ENCODE results near the gene ASB1. TPM values are rescaled to one million over a fixed set of nuclear protein-coding genes. Genes with fewer than 3 reads are reported as not detected.

The ASB1 gene
- polyA plus RNA-seq, 1 donor from 2014 or later: 30.1 TPM

- peak overlapping the region in 2 of 3 donors; percentile 1 to 83 for H3K27ac Mint-ChIP-seq
- H3K4me1 Mint-ChIP-seq: peaks cover 24 to 26% (median 24%) of the 10 kb centered on the region in 3 donors
- no peaks in the 10 kb centered on the region for H3K27me3 Mint-ChIP-seq
- H3K4me3 Mint-ChIP-seq: peak overlapping the region in 3 of 4 donors; percentile 29 to 93 (median 59)
- H3K36me3 Mint-ChIP-seq: peaks cover 7% of the 10 kb centered on the region
- H3K9me3 Mint-ChIP-seq: peaks cover 0 to 3% (median 0%) of the 10 kb centered on the region in 3 donors
Measured at GRCh38 chr2:238425505-238425978, 1.2 kb upstream of the ASB1 start.

DNA sequence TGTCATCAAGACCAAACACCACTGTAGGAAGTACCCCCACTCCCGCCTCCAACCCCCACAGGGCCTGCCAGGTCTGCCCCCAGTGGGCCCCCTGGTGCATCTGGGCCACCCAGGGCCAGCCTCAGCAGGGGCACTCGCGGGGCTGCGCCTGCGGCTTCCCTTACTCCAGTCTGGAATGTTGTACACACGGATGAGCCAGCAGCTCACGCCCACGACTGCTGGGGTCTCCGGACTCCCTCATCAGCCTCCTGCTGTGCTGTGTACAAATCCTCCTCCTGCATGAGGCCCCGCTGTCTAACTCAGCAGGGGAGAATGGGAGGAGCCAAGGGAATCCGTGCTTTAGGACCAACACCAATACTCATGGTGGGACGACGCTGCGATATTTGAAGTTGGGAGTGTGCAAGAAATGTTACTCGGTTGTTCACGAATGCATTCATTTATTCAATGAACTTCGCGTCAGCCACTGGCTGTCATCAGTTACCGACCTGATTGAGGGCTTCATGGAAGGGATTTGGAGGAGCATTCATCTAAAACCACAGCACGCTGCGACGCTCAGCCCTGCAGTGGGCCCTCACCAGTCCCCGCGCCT is 654 bp upstream of the ASB1 start:
- peaks cover 25 to 27% (median 26%) of the 10 kb centered on the region in 3 donors for H3K4me1 Mint-ChIP-seq
- no peaks in the 10 kb centered on the region for H3K27me3 Mint-ChIP-seq
- peak overlapping the region; percentile 89 to 96 (median 94) for H3K4me3 Mint-ChIP-seq
- peaks cover 0 to 4% (median 0%) of the 10 kb centered on the region in 3 donors for H3K9me3 Mint-ChIP-seq
- peaks cover 9% of the 10 kb centered on the region for H3K36me3 Mint-ChIP-seq
- H3K27ac Mint-ChIP-seq: peak overlapping the region; percentile 66 to 90 (median 83)

DNA sequence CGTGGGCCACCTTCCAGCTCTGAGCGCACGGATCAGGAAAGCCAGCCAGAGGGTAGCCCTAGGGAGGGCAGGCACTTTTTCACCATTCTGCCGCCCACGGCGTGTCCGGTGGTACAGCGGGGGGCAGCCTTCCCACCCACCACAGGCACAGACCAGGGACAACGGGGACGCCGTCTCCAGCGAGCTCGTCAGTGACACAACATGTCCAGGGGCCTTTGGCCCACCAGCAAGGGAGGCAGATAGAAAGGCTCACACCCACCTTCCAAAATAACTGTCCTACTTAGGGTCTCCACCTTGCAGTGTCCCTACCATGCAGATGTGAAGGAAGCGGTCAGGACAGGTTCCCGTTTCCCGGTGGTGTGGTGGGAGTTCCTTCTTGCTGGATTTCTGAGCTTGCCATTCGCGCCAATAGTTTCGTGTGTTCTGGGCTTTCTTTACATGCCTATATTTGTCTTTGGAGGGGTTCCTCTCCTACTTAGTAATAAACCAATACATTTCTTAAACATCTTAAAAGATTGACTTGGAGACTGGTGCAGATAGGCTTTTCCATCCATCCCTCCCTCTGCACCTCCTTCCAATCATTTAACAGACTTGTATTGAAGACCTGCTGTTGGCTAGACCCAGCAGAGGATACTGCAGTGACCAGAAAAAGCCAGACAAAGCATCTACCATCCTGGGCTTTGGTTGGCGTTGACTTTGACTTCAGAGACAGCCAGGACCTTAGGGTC is 872 bp downstream of the ASB1 start:
- Mint-ChIP-seq H3K4me3 (peak overlapping the region; percentile 89 to 95 (median 94)), H3K36me3 (peaks cover 11% of the 10 kb centered on the region), H3K27me3 (no peaks in the 10 kb centered on the region), H3K9me3 (peaks cover 0 to 4% (median 0%) of the 10 kb centered on the region in 3 donors), H3K27ac (peak overlapping the region; percentile 82 to 94 (median 86)), H3K4me1 (peaks cover 27 to 31% (median 30%) of the 10 kb centered on the region in 3 donors)

DNA sequence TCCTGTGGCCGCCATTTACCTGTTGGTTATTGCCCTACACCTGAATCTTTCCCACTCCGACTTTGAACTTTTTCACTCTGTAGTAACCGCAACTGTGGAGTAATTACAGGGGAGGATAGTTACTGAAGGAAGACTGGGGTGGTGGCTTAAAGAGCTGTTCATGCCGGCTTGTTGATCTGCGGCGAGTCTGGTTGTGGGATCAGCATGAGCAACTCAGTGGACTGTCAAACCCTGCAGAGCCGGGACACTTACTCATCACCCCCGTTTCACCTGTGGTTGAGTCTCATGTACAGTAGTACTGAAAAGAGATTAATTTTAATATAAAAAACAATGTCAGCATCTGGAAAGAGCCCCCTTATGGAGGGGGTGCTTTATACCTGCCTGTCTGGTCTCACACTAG is 2.1 kb downstream of the ASB1 start:
- Mint-ChIP-seq H3K9me3 (peaks cover 0 to 4% (median 0%) of the 10 kb centered on the region in 3 donors), H3K4me3 (peak overlapping the region in 3 of 4 donors; percentile 8 to 93 (median 71)), H3K4me1 (peaks cover 27 to 32% (median 31%) of the 10 kb centered on the region in 3 donors), H3K27me3 (no peaks in the 10 kb centered on the region), H3K27ac (peak overlapping the region in 1 of 3 donors; percentile 55), H3K36me3 (peaks cover 13% of the 10 kb centered on the region)

DNA sequence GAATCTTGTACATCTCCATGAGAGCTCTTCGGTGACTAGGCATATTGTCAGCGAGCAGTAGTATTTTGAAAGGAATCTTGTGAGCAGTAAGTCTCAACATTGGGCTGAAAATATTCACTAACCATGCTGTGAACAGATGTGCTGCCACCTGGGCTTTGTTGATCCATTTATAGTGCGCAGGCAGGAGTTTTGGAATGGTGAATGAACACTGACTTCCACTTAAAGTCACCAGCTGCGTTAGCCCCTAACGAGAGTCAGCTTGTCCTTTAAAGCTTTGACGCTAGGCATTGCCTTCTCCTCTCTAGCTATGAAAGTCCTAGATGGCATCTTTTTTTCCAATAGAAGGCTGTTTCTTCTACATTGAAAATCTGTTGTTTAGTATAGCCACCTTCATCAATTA is 4.1 kb downstream of the ASB1 start:
- H3K27ac Mint-ChIP-seq: peak overlapping the region in 2 of 3 donors; percentile 7 to 52
- H3K9me3 Mint-ChIP-seq: peaks cover 0 to 4% (median 0%) of the 10 kb centered on the region in 3 donors
- peak overlapping the region in 1 of 4 donors; percentile 59 for H3K4me3 Mint-ChIP-seq
- no peaks in the 10 kb centered on the region for H3K27me3 Mint-ChIP-seq
- peaks cover 30 to 36% (median 32%) of the 10 kb centered on the region in 3 donors for H3K4me1 Mint-ChIP-seq
- peaks cover 15% of the 10 kb centered on the region for H3K36me3 Mint-ChIP-seq

GRCh38 chr2:238431456-238431855 is 4.7 kb downstream of the ASB1 start:
- Mint-ChIP-seq H3K4me3 (peak overlapping the region in 2 of 4 donors; percentile 0 to 8), H3K27me3 (no peaks in the 10 kb centered on the region), H3K4me1 (peaks cover 29 to 36% (median 30%) of the 10 kb centered on the region in 3 donors), H3K9me3 (peaks cover 0 to 4% (median 0%) of the 10 kb centered on the region in 3 donors), H3K27ac (peak overlapping the region in 2 of 3 donors; percentile 0 to 90), H3K36me3 (peaks cover 15% of the 10 kb centered on the region)

- H3K27ac Mint-ChIP-seq: peak overlapping the region in 1 of 3 donors; percentile 50
- no peak overlapping the region for H3K4me3 Mint-ChIP-seq
Measured at GRCh38 chr2:238433300-238433915, 6.7 kb downstream of the ASB1 start.

DNA sequence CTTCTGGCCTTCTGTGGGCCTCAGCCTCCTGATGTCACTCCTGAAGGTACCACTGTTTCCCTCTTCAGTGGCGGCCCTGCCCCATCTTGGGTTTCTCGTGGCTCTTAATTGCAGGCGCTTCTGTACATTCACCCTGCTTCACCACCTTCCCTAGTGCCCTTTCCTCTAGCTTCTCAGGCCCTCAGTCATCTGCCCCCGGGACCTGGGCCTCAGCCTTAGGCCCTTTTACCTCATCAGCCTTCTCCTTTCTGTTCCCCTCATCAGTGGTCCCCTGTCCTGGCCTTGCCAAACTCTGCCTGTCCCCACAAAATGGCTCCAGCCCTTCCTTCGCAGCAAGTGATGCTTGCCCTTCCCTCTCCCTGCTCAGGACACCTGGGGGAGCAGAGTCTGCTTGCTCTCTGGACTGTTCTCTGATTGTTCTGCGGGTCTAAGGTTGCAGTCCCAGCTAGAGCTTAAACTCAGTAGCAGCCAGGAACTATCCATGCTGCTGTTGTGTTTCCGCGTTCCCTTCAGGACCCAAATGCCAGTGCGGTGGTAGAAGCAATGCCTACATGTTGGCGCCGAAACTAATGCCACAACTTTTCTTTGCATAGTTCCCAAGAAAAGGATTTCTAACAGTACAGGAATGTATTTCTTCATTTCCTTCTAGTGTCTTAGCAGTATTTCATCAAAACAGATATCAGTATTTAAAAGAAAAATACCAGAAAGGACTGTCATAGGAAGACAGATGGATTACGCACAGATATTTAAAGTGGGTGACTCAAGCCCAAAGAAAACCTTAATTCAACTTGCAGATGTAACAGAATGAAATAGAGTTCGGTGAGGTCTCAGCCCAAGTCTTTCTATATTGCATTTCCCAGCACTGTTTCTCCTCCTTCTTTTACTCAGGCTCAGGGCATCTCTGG is 7.5 kb downstream of the ASB1 start:
- peaks cover 20 to 38% (median 21%) of the 10 kb centered on the region in 3 donors for H3K4me1 Mint-ChIP-seq
- H3K36me3 Mint-ChIP-seq: peaks cover 15% of the 10 kb centered on the region
- H3K9me3 Mint-ChIP-seq: peaks cover 0 to 4% (median 0%) of the 10 kb centered on the region in 3 donors
- H3K4me3 Mint-ChIP-seq: peak overlapping the region in 1 of 4 donors; percentile 24
- H3K27ac Mint-ChIP-seq: no peak overlapping the region
- H3K27me3 Mint-ChIP-seq: no peaks in the 10 kb centered on the region

More at GRCh38 chr2:238433300-238433915, 6.7 kb downstream of the ASB1 start:
- Mint-ChIP-seq H3K4me1 (peaks cover 18 to 38% (median 25%) of the 10 kb centered on the region in 3 donors), H3K9me3 (peaks cover 0 to 4% (median 0%) of the 10 kb centered on the region in 3 donors), H3K36me3 (peaks cover 15% of the 10 kb centered on the region), H3K27me3 (no peaks in the 10 kb centered on the region)

- H3K9me3 Mint-ChIP-seq: peaks cover 0 to 4% (median 0%) of the 10 kb centered on the region in 3 donors
- H3K36me3 Mint-ChIP-seq: peaks cover 12% of the 10 kb centered on the region
- no peak overlapping the region for H3K4me3 Mint-ChIP-seq
- H3K27me3 Mint-ChIP-seq: no peaks in the 10 kb centered on the region
- H3K27ac Mint-ChIP-seq: no peak overlapping the region
- peaks cover 17 to 32% (median 21%) of the 10 kb centered on the region in 3 donors for H3K4me1 Mint-ChIP-seq
Measured at GRCh38 chr2:238434846-238435751, 8.4 kb downstream of the ASB1 start.

DNA sequence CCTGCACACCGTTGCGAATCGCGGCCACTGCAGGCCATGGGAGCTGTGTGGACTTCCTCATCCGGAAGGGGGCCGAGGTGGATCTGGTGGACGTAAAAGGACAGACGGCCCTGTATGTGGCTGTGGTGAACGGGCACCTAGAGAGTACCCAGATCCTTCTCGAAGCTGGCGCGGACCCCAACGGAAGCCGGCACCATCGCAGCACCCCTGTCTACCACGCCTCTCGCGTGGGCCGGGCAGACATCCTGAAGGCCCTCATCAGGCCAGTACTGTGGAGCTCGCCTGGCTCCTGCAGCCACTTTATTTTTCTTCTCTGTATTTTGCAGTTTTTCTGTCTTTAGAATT is 9.0 kb downstream of the ASB1 start:
- peaks cover 8% of the 10 kb centered on the region for H3K36me3 Mint-ChIP-seq
- H3K4me1 Mint-ChIP-seq: peaks cover 17 to 29% (median 18%) of the 10 kb centered on the region in 3 donors
- no peak overlapping the region for H3K4me3 Mint-ChIP-seq
- no peak overlapping the region for H3K27ac Mint-ChIP-seq
- no peaks in the 10 kb centered on the region for H3K9me3 Mint-ChIP-seq
- no peaks in the 10 kb centered on the region for H3K27me3 Mint-ChIP-seq

GRCh38 chr2:238438856-238439849 is 12.4 kb downstream of the ASB1 start:
- Mint-ChIP-seq H3K4me1 (peaks cover 16 to 36% (median 25%) of the 10 kb centered on the region in 3 donors), H3K36me3 (no peaks in the 10 kb centered on the region), H3K9me3 (no peaks in the 10 kb centered on the region), H3K27ac (no peak overlapping the region), H3K27me3 (no peaks in the 10 kb centered on the region), H3K4me3 (peak overlapping the region in 2 of 4 donors; percentile 19 to 21)

GRCh38 chr2:238439917-238440316 is 13.2 kb downstream of the ASB1 start:
- Mint-ChIP-seq H3K4me1 (peaks cover 13 to 32% (median 24%) of the 10 kb centered on the region in 3 donors), H3K27me3 (no peaks in the 10 kb centered on the region), H3K36me3 (no peaks in the 10 kb centered on the region), H3K4me3 (peak overlapping the region in 2 of 4 donors; percentile 20 to 39), H3K27ac (no peak overlapping the region), H3K9me3 (no peaks in the 10 kb centered on the region)

Measured in IgD-negative memory B cell (primary cell).